RPMI8226 (cell line): ENCODE data around the gene LDB3.

Experiments
- DNase-seq: peaks from one replicate; pipeline ENCODE4 v3.0.0-alpha.2; 2015

LDB3 gene

DNA sequence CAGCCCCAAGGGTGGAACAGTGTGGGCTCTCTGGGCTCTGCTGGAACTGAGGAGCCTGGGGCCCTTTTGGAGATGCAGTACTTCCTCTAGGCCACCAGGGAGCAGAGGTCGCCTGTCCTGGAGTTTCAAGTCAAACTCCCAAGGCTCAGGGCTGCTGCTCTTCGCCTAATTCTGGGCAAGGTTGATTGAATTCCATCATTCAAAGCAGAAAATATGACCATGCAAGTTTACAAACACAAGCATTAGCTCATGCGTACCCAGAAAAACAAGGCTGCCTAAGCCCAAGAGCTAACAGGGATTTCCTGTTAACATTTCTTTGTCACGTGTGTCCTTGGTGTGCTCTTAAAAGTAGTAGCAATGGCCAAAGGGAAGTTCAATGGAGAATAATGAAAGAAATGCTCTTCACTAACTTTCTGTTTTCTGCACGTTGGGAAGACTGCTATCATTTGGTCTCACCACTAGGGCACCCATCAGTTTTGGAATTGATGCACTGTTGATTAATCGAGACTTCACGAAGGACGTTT, 20.1 kb downstream of the LDB3 start:
- DNase-seq: peak; percentile 58

DNA sequence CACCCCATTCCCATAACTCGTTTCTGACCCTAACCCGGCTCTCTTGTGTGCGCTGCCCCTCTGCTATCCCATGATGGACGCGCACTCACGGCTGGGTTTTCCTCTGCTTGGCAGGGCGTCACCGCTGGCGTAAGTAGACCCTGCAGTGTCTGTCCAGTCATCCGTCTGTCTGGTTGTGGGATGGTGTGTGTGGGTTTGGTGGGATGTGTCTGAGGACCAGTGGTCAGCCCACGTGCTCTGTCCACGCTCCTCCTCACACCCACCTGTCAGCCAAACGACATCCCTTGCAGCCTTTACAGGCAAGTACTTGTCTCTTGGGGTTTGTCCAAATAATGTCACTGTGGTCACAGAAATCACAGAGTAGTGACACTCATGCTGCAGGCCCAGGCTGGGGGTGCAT, 20.8 kb downstream of the LDB3 start:
- no peak for DNase-seq

DNA sequence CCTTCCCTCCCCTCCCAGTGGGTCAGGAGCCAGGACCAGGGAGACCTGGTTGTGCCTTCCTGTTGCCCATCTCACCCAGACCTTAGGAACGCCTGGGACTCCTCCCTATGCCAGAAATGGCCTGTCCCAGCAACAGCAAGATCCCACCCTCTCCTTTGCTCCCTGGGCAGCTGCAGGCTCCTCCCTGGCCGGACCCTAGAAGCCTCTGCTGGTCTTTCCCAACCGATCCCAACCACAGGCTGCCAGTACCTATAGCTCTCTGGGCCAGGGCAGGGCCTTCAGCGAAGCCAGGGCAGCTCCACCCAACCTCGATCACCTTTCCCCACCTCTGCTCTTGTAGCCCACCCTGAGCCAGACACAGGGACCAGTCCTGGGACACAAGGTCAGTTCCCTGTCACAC, 21.9 kb downstream of the LDB3 start:
- DNase-seq: no peak

DNA sequence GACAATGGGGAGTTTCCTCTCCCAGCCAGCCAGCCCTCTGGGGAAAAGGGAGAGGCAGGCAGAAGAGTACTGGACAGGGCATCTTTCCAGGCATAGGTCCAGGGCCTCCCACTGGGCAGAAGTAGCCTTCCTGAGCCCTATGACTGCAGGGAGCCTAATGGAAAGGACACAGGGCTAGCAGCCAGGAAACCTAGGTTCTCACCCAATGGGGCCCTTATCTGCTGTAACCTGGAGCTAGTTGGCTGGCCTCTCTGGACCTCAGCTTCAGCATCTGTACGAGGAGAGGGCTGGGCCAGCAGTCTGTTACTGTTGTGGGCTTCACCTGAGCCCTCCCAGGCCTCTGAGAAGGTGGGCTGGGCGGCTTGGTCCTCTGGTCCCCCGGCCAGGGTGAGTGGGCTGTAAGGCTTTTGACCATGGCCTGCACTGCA, 22.4 kb downstream of the LDB3 start:
- DNase-seq: no peak

DNA sequence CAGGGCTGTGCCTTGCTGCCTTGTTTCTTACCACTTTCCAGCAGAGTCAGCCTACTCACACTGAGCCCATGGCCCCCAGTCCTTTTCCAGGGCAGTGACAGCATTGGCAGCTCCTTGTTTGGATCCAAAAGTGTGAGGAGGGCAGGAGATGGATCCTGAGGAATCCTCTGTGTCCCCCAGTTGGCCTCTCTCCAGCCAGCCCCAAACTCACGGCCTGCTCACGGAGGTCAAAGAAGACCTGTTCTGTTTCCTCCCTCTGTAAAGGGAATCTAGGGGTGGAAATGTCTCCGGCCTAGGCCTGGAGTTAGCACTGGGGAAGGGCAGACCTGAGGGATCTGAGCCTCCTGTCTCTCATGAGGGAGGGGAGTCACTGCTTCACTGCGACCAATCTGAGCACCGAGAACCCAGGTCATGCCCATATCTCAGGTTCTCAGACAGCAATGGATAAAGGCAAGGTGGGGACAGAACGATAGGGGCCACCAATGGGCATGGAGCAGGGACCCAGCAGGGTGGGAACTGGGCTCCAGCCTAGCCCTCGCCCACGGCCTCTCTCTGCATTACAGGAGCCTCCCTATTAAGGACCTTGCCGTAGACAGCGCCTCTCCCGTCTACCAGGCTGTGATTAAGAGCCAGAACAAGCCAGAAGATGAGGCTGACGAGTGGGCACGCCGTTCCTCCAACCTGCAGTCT, 23.2 kb downstream of the LDB3 start:
- no peak for DNase-seq

DNA sequence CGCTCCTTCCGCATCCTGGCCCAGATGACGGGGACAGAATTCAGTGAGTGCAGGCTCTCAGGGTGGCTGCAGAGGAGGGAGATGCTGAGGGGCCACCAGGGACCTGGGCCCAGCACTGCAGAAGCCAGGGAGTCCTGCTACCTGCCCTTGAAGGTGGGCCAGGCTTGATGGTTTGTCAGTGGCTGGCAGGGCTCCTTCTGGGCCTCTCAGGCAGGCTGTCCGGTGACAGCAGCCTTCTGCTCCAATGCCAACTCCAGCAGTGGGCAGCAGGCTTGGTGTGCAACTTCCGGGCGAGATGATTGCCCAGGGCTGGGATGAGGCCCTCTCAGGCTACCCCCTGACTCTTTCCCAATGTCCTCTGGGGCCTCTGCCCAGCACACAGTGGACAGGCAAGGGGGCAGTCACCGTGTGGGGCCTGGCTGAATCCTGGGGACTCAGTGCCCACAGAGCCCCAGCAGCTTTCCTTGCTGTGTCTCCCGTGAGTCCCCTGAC, 23.8 kb downstream of the LDB3 start:
- DNase-seq: no peak

DNA sequence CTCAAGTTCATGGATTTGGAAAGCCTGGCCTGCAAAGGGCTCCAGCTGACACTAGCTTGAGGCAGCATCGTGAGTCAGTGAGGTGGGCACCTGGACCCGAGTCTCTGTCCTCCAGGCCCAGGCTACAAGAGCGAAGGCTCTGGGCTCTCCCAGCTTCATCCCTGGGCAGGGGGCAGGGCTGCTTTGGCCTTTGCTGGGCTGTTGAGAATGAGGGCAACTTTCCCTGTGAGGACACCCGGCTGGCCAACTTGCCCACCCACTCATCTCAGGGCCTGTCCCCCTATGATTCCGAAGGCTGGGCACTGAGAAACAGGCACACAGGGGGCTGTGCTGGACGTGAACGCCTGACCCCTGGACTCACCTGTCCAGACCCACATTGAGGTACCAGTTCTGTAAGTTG, 24.4 kb downstream of the LDB3 start:
- no peak for DNase-seq

DNA sequence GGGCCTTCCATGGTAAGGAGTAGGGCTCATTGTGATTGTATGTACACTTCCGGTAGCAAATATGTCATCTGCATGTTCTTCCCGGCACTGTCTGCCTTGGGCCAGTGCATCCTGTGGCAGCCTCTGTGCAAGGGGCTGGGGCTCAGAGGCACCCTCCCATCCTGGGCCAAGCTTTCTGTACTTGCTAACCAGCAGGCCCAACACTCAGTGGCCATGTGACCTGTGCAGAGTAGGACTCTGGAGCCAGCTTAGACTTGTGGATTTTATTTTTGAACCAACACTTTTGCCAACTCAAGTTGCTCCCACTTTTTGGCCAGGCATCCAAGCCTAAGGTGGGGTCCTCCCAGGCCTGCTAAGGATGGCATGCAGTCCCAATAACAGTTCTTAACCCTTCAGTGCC, 25.0 kb downstream of the LDB3 start:
- DNase-seq: no peak

DNA sequence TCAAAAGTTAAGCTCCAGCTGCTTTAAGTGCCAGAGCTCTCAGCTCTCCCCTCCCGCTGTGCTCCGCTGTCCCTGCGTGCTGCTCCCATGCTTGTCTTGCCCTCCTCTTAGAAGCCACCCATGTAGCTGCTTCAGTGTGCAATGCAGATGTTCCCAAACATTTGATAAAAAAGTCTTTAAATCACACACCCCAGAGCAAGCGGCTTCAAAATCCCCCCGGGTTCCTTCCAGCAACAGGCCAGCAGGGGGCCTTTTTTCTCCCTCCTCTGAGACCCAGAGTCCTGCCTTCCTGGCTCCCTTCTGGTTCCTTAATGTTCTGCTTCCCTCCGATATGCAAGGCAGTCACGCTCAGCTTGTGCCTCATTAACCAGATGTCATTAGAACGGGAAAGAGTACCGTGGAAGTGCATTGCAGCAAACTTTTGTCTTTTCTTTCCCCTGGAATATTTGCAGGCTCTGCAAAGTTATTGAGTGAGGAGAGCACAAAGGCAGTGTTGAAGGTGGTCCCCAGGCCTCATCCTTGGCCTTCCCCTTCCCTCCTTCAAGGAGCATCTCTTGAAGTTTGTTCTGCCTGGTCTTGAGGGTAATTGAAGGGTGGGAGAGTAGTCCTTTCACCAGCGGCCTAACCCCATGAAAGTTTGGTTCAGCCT, 25.5 kb downstream of the LDB3 start:
- peak; percentile 42 for DNase-seq

DNA sequence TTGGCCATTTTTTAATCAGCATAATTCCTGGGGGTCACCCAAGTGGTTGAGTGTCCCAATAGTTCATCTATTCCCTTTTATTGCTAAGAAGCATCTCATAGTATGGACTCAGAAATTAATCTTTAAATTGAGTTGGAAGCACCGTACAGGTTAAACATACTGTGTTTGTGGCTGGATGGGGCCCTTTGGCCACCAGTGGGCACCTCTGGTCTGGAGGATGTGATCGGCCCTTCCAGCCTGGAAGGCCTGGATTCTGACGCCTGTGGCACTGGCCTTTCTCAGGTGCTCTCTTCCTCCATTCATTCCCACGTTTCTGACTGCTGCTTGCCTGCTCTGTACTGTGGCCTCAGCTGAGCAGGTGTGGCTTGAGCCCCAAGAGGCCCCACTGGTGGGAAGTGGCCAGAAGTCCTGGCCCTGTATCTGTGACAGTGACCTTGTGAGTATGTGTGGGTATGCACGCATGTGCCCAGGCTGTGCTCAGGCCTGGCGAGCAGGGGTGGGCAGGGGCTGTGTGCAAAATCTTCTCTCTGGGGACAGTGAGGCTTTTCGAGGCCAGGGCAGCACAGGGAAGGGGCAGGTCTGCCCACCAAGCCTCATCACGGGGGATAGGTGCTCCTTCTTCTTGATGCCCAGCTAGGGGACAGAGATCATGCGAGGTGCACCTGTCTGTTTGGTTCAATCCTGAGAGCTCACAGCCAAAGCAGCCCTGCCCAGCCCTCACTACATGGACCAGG, 30.1 kb downstream of the LDB3 start:
- no peak for DNase-seq

DNA sequence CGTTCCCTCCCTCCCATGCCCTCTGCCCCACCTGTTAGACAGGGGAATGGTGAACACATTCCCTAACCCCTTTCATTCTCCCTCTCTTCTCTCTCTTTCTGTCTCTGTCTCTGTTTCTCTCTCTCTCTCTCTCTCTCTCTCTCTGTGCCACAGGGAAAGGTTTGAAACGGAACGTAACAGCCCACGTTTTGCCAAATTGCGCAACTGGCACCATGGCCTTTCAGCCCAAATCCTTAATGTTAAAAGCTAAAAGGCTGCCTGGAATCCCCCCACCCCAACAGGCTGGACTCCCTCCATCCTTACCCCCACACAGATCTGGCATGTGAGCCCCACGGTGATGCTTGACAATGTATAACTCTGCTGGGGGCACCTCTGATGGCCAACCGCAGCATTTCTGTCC, 30.8 kb downstream of the LDB3 start:
- no peak for DNase-seq

DNA sequence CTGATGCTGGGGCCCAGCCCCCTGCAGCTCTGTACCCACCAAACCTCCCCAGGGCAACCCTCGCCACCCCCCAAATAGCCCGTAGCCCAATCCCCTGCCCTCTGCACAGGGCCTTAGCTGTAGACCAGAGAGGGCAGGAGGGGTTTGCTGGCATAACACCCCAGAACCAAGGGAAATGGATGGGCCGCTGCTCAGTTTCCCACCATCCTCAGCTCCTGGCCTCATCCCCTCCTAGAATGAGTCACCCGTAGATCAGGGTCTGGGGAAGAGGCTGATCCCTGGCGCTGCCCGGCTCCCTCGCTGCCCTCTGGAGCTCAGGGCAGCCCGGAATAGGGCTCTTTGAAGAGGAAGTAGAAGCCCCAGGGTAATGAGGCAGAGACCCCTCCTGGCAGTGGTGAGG, 31.2 kb downstream of the LDB3 start:
- DNase-seq: no peak

DNA sequence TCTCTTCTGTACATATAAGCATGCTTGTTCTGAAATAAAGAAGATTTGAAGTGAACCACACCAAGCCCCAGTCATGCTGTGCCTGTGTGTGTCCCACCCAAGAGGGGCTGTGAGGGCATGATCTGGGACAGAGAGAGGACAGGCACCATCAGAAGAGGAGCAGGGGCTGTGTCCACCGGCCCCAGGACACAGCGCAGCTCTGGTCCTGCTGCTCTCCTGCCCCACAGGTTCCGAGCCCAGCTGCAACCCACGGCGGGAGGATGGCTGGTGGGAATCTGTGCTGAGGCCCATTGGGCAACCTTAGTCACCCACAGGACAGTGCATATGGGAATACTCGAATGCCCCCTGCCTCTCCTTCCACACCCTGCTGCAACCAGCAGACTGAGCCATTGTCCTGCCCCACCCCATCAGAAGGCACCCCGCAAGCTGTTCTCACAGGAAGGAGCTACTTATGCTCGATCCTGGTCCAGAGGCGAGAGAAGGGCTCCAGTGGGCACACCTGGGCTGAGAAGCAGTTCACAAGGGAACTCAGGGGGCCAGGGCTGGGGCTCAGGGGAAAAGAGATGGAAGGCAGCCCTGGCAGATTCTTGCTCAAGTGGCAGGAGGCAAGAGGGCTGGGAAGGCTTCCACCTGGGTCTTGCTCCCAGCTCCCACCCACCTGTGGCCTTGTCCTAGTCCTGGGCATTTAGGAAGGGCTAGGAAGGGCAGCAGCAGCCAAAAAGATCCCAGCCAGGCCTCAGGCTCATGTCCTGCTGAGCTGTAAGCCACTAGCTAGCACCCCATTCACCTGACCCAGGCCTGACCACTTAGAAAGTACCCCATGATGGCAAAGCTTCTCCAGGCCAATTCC, 31.9 kb downstream of the LDB3 start:
- DNase-seq: no peak

DNA sequence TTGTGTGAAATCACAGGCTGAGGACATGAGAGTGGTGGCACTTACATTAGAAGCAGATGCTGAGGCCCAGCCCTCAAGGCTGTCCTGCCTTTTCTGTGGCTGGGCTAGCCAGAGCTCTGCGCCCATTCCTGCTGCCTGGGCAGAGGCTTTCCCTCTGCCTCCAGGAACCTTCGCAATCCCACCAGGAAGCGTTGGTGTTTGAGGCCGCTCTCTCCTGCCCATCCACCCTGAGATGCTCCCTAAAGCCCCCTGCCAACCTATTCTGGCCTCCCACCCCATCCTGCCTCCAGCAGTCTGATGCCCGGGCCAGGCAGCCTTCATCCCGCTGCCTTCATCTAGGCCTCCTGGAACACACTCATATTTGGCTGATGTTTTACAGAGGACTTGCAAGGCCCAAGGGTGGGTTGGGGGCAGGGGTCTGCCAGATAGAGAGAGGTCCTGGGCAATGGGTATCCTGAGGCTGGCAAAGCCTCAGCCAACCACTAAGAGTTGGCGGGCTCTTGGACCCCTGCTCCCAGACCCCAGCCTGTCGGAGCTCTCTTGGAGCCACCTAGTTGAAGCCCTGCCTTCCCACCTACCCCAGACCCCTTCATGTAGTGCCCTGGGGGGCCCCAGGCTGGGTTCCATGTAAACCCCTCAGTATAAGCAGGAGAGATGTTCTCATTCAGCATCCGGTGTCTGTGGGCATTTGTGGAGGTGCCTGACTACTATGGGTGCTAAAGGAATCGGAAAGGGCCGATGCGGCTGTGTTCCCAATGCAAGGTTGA, 32.7 kb downstream of the LDB3 start:
- DNase-seq: no peak

DNA sequence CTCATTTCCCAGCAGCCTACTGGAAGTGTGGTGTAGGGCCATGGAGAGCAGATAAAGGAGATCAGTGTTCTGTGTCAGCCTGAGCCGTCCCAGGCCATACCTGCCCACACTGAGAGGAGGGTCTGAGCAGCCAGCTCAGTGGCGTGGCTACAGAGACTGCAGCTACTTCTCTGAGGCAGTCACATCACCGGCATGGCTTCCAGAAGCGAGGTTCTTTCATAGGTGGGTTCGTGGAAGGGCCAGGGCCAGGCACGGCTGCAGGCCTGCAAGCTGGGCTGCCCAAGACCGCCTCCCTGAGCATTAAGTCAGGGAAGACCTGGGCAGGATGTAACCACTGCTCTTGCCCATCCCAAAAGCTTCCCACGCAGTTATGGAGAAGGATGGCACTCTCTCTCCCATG, 34.9 kb downstream of the LDB3 start:
- no peak for DNase-seq

DNA sequence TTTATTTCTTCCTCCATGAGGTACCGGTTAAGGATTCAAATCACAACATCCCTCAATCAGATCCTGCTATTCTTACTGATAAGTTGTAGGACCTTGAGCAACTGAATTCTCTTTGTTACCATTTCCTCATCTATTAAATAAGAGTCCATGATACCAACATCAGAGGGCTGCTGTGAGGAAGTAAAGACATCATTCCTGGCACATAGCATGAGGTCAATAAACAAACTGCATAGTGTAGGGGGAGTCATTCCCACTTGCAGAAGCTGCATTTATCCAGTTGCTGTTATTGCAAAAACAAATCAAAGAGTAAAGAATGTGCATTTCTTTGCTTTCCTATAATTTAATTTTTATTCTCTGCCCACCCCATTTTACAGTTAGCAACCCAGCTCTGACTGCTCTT, 36.8 kb downstream of the LDB3 start:
- DNase-seq: no peak

DNA sequence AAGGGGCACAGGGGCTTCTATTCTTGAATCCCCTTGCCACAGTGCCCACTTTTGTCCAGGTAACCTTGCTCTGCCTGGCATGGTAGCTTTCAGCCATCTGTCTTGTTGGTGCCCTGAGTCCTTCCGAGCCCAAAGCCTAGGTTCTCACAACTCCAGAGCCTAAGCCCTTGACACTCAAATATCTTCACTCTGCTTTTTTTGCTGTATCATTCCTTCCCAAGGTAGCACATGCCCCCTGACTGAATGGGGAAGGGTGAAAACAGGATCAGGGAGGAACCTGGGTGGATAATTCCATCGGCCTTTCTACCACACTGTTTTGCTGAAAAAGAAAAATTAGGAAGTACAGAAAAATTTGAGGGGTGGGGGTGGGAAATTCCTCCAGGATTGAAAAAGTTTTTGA, 37.6 kb downstream of the LDB3 start:
- no peak for DNase-seq

DNA sequence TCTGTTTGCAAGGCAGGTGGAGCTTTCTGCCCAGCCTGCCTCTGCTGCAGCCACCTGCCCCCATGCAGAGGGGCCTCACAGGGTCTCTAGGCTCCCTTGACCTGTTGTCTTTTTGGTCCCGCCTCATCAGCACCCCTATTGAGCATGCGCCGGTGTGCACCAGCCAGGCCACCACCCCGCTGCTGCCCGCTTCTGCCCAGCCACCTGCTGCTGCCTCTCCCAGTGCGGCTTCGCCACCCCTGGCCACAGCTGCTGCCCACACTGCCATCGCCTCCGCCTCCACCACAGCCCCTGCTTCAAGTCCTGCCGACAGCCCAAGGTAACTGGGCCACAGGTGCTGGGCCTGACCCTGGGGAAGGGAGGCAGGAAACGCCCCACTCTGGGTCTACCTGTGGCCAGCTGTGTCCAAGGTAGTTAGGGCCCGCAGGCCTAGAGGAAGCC, 38.1 kb downstream of the LDB3 start:
- DNase-seq: no peak

DNA sequence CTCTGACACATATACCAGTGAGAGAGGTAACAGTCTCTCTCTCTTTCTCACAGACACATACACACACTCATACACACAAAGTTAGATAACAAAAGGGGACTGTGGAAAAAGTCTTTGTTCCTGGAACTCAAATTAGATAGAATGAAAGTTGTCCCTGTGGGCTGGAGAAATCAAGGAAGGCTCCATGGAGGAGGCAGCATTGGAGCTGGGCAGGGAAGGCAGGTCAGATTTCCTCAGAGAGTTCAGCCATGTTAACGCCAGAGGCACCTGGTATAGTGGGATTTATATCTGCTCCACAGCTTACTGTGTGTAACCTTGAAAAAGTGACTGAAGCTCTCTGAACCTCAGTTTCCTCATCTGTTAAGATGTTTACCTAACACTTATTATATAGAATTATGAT, 38.7 kb downstream of the LDB3 start:
- no peak for DNase-seq

DNA sequence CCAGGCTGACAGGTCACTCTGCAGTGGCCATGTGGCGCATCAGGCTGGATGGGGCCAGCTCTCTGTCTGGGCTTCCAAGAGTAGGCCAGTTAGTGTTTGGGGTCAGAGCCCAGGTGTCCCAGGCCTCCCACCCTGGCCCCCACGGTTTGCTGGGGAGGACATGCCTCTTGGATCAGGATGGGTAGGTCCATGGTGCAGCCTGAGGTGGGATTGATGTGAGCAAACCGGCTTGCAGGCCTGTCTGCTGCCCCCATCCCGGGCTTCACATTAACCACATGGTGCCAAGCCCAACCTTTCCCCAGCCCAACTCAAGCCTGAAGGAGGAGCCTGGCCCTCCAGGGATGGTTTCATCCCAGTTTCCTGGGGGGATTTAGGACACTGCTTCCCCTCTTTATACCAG, 39.2 kb downstream of the LDB3 start:
- DNase-seq: no peak

DNA sequence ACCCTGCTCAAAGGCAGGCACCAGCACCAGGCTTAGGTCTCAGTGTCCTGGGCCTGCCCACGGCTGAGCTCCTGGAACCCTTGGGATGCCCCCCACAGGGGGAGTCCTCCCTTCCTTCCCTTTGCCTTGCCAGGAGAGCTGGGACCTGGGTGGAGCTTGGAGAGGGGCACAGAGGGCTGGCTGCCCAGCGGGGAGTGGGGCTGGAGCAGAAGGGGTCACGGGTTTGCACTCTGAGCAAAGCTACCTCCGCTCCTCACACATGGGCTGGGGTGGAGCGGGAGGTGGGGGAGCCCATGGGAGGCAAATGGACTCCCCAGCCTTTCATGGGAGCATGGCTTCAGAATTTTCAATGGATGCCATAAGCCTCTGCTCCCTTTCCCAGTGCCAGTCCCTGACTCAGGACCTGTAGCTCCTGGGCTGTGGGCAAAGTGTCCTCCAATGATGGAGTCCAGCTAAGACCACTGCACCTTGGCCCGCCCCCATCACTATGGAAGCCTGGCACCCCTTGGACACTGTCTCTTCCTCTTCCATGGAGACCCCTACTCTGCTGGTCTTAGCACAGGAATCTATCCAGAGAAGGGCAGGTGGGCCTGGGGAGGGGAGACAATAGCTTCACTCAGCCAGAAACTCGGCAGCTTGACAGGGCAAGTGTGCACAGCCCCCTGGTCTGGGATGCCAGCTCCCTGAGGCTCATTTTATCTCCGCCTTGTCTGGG, 39.9 kb downstream of the LDB3 start:
- no peak for DNase-seq
